ENCODE results near the gene LRPAP1. TPM values are rescaled to one million over a fixed set of nuclear protein-coding genes. Genes with fewer than 3 reads are reported as not detected.

The LRPAP1 gene
- total and polyA plus RNA-seq, 2 experiments from 2014 or later, result 63.0 to 82.5 TPM

GRCh38 chr4:3572363-3572762, 40.1 kb upstream of the LRPAP1 start:
- DNase-seq (ENCODE audit: low spot score), result peak; percentile 58
- ATAC-seq, result peak; percentile 79
- H4K20me1 ChIP-seq (replicated peaks; ENCODE audit: insufficient read depth), result no peaks in the 10 kb centered on the region
- no peaks in the 10 kb centered on the region for H3K4me1 ChIP-seq (ENCODE audit: insufficient read depth)
- H3K4me1 Mint-ChIP-seq, result no peaks in the 10 kb centered on the region
- H3K4me3 Mint-ChIP-seq, result no peak overlapping the region
- H3F3A ChIP-seq (replicated peaks; ENCODE audit: low read depth), result no peaks in the 10 kb centered on the region
- H3K79me2 ChIP-seq (replicated peaks; ENCODE audit: insufficient read depth), result no peaks in the 10 kb centered on the region
- H2AFZ ChIP-seq, result no peak overlapping the region
- H3K4me3 ChIP-seq, result no peak overlapping the region
- H3K27me3 Mint-ChIP-seq (ENCODE audit: insufficient read depth, low read depth, poor library complexity), result peaks cover 14% of the 10 kb centered on the region
- no peaks in the 10 kb centered on the region for H3K36me3 Mint-ChIP-seq (ENCODE audit: low read depth)
- TF ChIP-seq ZNF114 (CRISPR knock-in tag; IDR thresholded peaks at IDR 0.05) (no peak), CTCF (conservative IDR thresholded peaks at IDR 0.05; ENCODE audit: low read depth in 2 of 2) (peak in 1 of 2 experiments; percentile 56; a peak in 2 of 4 replicates)
- H3K9me2 ChIP-seq (ENCODE audit: insufficient read depth), result no peaks in the 10 kb centered on the region
- no peak overlapping the region for H3K27ac ChIP-seq (ENCODE audit: low read depth)
- H3K27me3 ChIP-seq (ENCODE audit: insufficient read depth), result no peaks in the 10 kb centered on the region
- H3K27ac Mint-ChIP-seq, result no peak overlapping the region
- no peaks in the 10 kb centered on the region for H3K36me3 ChIP-seq (ENCODE audit: insufficient read depth)
- no peaks in the 10 kb centered on the region for H3K9me3 Mint-ChIP-seq
- no peak overlapping the region for H3K4me2 ChIP-seq

- no peaks in the 10 kb centered on the region for H3K36me3 ChIP-seq (ENCODE audit: insufficient read depth)
- ATAC-seq (no peak), DNase-seq (ENCODE audit: low spot score) (no peak)
- no peaks in the 10 kb centered on the region for H3K79me2 ChIP-seq (replicated peaks; ENCODE audit: insufficient read depth)
- H3K9me3 Mint-ChIP-seq, result no peaks in the 10 kb centered on the region
- no peak overlapping the region for H3K27ac ChIP-seq (ENCODE audit: low read depth)
- no peaks in the 10 kb centered on the region for H3F3A ChIP-seq (replicated peaks; ENCODE audit: low read depth)
- no peak overlapping the region for H3K4me2 ChIP-seq
- no peaks in the 10 kb centered on the region for H3K4me1 Mint-ChIP-seq
- no peaks in the 10 kb centered on the region for H3K27me3 ChIP-seq (ENCODE audit: insufficient read depth)
- no peak overlapping the region for H3K4me3 Mint-ChIP-seq
- no peak overlapping the region for H3K27ac Mint-ChIP-seq
- no peaks in the 10 kb centered on the region for H3K36me3 Mint-ChIP-seq (ENCODE audit: low read depth)
- no peaks in the 10 kb centered on the region for H3K4me1 ChIP-seq (ENCODE audit: insufficient read depth)
- H4K20me1 ChIP-seq (replicated peaks; ENCODE audit: insufficient read depth), result no peaks in the 10 kb centered on the region
- no peak overlapping the region for H3K4me3 ChIP-seq
- no peak overlapping the region for H2AFZ ChIP-seq
- H3K9me2 ChIP-seq (ENCODE audit: insufficient read depth), result no peaks in the 10 kb centered on the region
- peaks cover 14% of the 10 kb centered on the region for H3K27me3 Mint-ChIP-seq (ENCODE audit: insufficient read depth, low read depth, poor library complexity)
- TF ChIP-seq ZNF462 (CRISPR knock-in tag; IDR thresholded peaks at IDR 0.05) (no peak), EZH2 (IDR thresholded peaks at IDR 0.05; ENCODE audit: low read depth, unreplicated experiment) (no peak), JUNB (IDR thresholded peaks at IDR 0.05; ENCODE audit: unreplicated experiment) (no peak), CREB1 (CRISPR knock-in tag; IDR thresholded peaks at IDR 0.05; ENCODE audit: low read depth) (no peak), STAT1 (IDR thresholded peaks at IDR 0.05; ENCODE audit: unreplicated experiment) (no peak), EZH2phosphoT487 (IDR thresholded peaks at IDR 0.05; ENCODE audit: unreplicated experiment) (no peak), ZNF331 (CRISPR knock-in tag; IDR thresholded peaks at IDR 0.05; ENCODE audit: low read depth) (no peak), REST (IDR thresholded peaks at IDR 0.05; ENCODE audit: unreplicated experiment) (no peak), POLR2AphosphoS5 (IDR thresholded peaks at IDR 0.05; ENCODE audit: low read depth) (no peak)
Measured at GRCh38 chr4:3571921-3572320, 39.7 kb upstream of the LRPAP1 start.
